GM12865 (cell line): ENCODE data around the gene LGALS9B.
"Not testable (repeated sequence)": the region's sequence is repeated elsewhere in the genome, so short reads cannot be mapped to it uniquely, and the experiment has no call there.

Source experiments
- DNase-seq: peaks from one replicate; pipeline ENCODE4 v3.0.0; 2010; ENCODE audit warnings: low read depth
- H3K4me3 ChIP-seq: 2 replicates; pipeline ENCODE4 v1.5.1; 2011; ENCODE audit warnings: mild to moderate bottlenecking, low read depth, low read length, control low read depth

Gene LGALS9B

GRCh38 chr17:20474081-20474480 is 6.7 kb upstream of the LGALS9B start:
- DNase-seq: not testable (repeated sequence)

DNA sequence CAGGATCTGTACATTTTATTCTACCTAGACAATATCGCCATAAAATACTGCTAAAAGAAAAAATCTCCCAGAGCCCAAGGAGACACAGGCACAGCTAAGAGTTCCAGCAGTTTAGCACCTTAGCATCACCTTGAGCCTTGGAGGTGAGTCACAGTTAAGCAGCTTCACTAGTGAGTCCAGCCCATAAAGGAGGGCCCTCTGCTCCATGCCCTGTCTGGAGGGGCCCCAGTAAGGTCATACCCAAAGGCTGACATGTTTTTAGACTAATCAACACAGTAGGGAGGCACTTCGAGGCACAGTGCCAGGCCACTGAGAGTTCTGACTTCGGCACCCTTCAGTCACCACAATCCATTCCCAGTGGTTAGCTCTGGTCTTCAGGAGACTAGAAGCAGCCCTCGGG is 2.6 kb upstream of the LGALS9B start:
- H3K4me3 ChIP-seq, DNase-seq: not testable (repeated sequence)

More at GRCh38 chr17:20474081-20474480, 6.7 kb upstream of the LGALS9B start:
- H3K4me3 ChIP-seq: not testable (repeated sequence)

DNA sequence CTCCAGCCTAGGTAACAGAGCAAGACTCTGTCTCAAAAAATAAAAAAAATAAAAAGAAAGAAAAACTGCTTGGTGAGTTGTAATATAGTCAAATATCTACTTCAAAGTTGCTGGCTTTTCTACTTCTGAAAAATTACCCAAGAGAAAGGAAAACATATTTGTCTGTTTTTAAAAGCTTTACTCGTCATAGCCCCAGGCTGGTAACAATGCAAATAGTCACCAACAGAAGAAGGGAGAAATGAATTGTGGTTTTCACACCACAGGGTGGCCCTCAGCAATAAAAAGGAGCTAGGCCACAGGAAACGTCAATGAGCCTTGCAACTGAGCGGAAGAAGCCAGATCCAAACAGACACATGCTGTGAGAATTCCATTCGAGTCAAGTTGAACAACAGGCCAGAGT is 1.8 kb upstream of the LGALS9B start:
- DNase-seq, H3K4me3 ChIP-seq: not testable (repeated sequence)

DNA sequence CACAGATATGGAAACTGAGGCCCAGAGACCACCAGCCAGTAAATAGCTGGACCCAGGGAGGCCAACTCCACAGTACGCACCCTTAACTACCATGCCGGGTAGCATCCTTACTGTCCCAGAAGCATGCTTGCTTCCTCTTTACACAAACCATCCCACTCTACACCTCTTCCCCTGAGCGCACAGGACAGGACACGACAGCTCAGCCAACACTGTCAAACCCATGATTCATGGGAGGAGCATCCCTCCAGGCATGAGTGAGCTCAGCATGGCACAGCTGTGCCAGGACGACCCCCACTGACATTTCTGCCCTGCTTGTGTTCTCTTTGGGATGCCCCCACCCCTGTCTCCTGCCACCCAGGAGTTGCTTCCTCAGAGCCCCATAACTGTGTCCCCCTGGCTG is 340 bp downstream of the LGALS9B start:
- peak overlapping the region; percentile 36 for H3K4me3 ChIP-seq
- peak; percentile 4 for DNase-seq

DNA sequence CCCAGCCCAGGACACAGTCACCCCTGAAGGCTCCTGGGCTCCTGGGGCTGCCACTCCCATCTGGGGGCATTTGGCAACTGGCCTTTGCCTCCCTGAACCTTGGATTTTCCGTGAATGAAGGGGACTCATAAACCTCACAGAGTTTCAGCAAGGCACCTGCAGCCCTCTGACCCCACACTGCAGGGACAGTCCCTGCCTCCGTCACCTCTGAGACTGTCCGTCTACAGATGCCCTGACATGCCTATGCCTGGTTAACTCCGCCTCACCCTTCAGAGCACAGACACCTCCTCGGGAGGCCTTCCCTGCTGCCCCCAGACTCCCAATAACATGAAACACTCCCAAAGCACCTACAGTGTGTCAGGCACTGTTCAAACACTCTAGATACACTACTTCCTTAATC is 786 bp downstream of the LGALS9B start:
- H3K4me3 ChIP-seq, DNase-seq: not testable (repeated sequence)

DNA sequence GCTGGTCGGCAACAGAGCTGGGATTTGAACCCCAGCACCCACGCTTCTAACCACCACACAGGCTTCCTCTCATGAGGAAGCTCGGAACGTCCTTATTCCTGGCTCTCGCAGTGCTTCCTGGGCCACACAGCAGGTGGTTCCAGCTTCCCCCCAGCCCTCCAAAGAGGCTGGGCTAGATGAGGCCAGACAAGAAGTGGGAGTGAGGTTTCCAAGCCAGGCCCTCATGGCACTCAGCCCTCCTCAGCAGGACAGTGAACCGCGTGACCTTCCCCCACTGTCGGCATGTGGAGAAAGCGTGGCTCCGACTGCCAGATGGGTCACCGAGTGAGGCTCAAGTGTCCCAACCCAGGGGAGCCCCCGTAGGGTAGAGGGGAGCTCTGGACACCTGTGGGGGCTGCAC is 1.8 kb downstream of the LGALS9B start:
- H3K4me3 ChIP-seq, DNase-seq: not testable (repeated sequence)

- DNase-seq, H3K4me3 ChIP-seq: not testable (repeated sequence)
Measured at GRCh38 chr17:20464854-20465414, 2.4 kb downstream of the LGALS9B start.

DNA sequence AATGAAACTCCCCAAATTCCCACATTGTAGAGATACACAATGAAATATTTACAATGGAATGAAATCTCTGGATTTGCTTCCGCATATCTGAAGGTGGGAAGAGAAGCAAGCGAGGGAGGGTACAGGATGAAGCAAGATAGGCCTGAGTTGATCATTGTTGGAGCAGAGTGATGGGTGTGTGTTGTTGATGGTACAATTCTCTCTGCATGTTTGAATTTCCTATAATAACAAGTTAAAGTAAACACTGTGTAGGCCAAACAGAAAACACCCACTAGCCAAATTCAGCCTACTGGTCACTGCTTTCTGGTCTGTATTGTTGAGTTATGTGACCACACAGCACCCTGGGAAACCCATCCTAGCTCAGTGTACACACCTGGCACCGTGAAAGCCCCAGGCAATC is 5.2 kb downstream of the LGALS9B start:
- H3K4me3 ChIP-seq, DNase-seq: not testable (repeated sequence)

GRCh38 chr17:20457848-20458381 is 9.4 kb downstream of the LGALS9B start:
- DNase-seq, H3K4me3 ChIP-seq: not testable (repeated sequence)

- not testable (repeated sequence) for DNase-seq, H3K4me3 ChIP-seq
Measured at GRCh38 chr17:20455106-20455505, 12.2 kb downstream of the LGALS9B start.

DNA sequence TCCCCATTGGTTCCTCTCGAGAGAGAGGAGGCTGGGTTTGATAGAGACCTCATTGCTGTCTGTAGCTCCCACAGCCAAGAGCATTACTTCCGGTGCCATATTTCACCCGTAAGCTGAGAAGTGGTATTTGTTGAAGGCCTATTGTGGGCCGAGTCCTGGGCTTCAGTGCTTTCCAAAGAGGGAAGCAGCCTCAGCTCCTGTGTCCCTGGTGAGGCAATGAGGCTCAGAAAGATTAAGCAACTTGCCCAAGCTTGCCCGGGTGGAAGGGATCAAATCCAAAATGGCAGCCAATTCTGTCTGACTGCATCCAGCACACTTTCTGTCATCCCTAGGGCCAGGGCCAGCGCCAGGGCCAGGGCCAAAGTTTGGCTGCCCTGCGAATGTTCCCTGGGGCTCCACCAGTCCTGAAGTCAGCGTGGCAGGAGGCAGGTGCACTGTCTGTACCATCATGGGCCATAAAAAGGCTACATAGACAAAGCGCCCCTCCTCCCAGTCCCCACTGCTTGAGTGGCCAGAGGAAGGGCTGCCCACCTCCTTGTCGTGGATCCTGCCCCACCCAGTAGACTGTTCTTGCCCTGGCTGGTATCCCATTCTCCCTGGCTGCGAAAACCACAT is 13.4 kb downstream of the LGALS9B start:
- DNase-seq, H3K4me3 ChIP-seq: not testable (repeated sequence)

GRCh38 chr17:20450852-20451251 is 16.5 kb downstream of the LGALS9B start:
- DNase-seq: peak; percentile 30
- H3K4me3 ChIP-seq: not testable (repeated sequence)

DNA sequence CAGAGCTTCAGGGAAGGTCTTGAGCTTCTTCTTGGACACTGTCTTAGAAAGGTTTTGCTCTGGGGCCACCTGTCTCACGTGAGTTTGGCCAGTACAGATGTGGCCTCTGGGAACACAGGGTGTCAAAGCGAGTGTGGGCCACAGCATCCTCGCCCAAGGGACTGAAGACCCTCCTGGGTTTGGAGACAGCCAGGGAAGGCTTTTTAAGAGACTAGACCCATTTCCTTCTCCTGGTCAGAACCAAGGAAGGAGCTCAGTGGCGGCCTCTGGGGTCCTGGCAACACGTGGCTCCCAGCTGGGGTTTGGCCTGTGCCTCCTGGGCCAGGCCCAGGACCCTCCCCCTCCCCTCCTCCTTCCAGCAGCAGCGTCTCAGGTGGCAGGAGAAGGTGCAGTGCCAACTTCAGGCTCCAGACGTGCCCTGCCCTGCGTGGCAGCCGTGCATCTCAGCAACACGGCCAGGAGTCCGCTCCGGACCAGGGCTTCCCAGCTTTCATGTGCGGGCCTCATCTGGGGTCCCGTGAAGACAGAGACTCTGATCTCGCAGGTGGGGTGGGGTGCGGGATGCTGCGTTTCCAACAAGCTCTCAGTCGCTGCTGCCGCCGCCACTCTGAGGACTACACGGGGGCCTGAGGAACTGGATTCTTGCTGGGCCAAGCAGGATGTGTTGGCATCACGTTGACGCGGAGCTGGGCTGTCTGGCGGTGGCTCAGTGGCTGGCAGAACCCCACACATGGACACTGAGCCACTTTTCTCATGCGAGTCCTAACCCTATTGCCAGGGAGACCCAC is 19.6 kb downstream of the LGALS9B start:
- DNase-seq, H3K4me3 ChIP-seq: not testable (repeated sequence)

DNA sequence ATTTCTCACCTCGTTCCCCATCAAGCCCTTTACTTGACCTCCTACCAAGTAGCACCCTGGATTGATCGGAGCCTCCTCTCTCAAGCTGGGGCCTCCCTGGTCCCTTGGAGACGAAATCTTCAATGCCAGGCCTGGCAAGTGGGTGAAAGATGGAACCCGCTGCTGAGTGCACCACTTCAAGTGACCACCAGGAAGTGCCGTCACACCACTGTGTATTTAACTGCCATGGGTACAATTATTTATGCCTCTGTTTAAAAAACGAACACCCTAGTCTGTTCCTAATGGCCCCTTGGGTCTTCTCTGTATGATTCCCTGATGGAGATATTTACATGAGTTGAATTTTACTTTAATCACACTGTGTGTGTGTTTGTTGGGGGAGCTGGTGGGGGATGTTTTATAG is 20.4 kb downstream of the LGALS9B start:
- H3K4me3 ChIP-seq: not testable (repeated sequence)

DNA sequence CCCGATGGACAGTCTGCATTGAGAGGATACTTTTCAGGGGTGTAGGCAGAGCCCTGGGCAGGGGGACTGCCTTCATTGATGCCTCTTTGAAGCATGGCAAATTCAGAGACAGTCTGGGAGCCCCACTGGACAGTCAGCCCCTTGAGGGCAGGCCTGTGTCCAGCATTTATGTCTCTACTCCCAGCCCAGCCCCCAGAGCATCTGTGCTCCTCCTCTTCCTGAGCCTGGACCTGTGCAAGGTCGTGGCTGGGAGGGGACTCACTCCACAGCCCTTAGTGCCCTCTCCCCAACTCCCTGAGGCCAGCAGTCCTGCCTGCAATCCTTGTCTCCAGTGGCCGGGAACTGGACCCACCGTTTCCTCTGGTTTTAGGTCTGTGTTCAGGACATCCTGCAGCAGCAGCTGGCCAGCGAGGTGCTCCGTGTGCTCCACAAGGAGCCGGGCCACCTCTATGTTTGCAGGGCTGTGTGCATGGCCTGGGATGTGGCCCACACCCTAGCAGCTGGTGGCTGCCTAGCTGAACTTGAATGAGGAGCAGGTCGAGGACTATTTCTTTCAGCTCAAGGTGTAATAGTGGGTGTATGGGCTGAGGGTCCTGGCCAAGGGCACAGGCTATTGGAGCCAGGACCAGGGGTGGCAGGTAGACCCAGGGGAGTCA is 22.6 kb downstream of the LGALS9B start:
- H3K4me3 ChIP-seq, DNase-seq: not testable (repeated sequence)

More for the DNA sequence above, 20.4 kb downstream of the LGALS9B start:
- DNase-seq: not testable (repeated sequence)

- DNase-seq, H3K4me3 ChIP-seq: not testable (repeated sequence)
Measured at GRCh38 chr17:20444173-20444572, 23.2 kb downstream of the LGALS9B start.

DNA sequence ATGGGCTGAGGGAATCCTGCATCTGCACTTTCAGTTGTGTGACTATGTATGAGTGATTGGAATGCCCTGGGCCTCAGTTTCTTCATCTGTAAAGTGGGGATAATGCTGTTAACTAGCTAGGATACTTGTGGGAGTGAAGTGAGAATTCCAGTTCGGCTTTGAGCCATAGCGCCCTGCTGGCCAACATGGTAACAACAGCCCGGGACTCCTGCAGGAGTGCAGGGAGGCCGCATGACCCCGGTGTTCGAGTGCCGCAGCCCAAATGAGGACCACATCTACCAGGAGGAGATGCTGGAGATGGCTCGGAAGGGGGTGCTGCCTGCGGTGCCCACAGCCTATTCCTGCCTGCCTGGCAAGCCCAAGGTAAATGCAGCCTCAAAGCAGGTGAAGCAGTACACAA is 23.7 kb downstream of the LGALS9B start:
- H3K4me3 ChIP-seq, DNase-seq: not testable (repeated sequence)

GRCh38 chr17:20440665-20441064 is 26.7 kb downstream of the LGALS9B start:
- not testable (repeated sequence) for DNase-seq, H3K4me3 ChIP-seq

DNA sequence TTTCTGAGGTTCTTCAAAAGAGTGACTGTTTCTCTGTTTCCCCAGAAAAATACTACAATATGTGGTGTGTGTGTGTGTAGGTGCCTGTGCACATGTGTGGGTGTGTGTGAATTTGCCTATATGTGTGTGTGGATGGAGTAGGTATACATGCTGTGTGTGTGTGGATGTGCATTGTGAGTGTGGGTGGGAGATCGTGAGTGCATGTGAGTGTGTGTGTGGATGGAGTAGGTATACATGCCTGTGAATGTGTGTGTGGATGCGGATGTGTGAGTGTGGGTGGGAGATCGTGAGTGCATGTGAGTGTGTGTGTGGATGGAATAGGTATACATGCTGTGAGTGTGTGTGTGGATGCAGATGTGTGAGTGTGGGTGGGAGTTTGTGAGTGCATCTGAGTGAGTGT is 32.2 kb downstream of the LGALS9B start:
- DNase-seq, H3K4me3 ChIP-seq: not testable (repeated sequence)
